Smooth muscle cell (in vitro differentiated cells): Measurements from ENCODE around the gene PTPRD. TPM values are rescaled to one million over a fixed set of nuclear protein-coding genes. Genes with fewer than 3 reads are reported as not detected.

ENCODE experiments used
- DNase-seq: peaks from one replicate; lab custom pipeline; 2025; ENCODE audit not compliant: unreplicated experiment; lab: John Stamatoyannopoulos, UW
- H2AFZ ChIP-seq: fragments of 200-600 bp; sonication (generic); 2 replicates; pipeline ENCODE4 v1.6.0; 2016; ENCODE audit warnings: antibody characterized with exemption, low read depth, mild to moderate bottlenecking
- H3F3A ChIP-seq: fragments of 200-600 bp; sonication (generic); 2 replicates; pipeline ENCODE4 v1.6.0; 2017; ENCODE audit warnings: antibody characterized with exemption, low read depth
- H3K27ac ChIP-seq: fragments of 200-600 bp; sonication (generic); 2 replicates; pipeline ENCODE4 v1.5.1; 2016; ENCODE audit warnings: low read depth, mild to moderate bottlenecking
- H3K27me3 ChIP-seq: fragments of 200-600 bp; sonication (generic); 2 replicates; pipeline ENCODE4 v1.6.1; 2016; ENCODE audit warnings: low read depth, mild to moderate bottlenecking
- H3K36me3 ChIP-seq: fragments of 200-600 bp; sonication (generic); 2 replicates; pipeline ENCODE4 v1.5.1; 2016; ENCODE audit warnings: low read depth
- H3K4me1 ChIP-seq: fragments of 200-600 bp; sonication (generic); 2 replicates; pipeline ENCODE4 v1.5.1; 2016; ENCODE audit warnings: low read depth
- H3K4me2 ChIP-seq: fragments of 200-600 bp; sonication (generic); 2 replicates; pipeline ENCODE4 v1.6.0; 2016; ENCODE audit warnings: mild to moderate bottlenecking
- H3K4me3 ChIP-seq: fragments of 200-600 bp; sonication (generic); 2 replicates; pipeline ENCODE4 v1.5.1; 2016; ENCODE audit warnings: mild to moderate bottlenecking
- H3K79me2 ChIP-seq: fragments of 200-600 bp; sonication (generic); 2 replicates; pipeline ENCODE4 v1.6.0; 2016; ENCODE audit warnings: low read depth, mild to moderate bottlenecking
- H3K9ac ChIP-seq: fragments of 200-600 bp; sonication (generic); 2 replicates; pipeline ENCODE4 v1.6.0; 2016; ENCODE audit warnings: low read depth
- H3K9me3 ChIP-seq: fragments of 200-600 bp; sonication (generic); replicated peaks from 2 replicates; pipeline ENCODE4 v1.5.1; 2016; ENCODE audit warnings: low read depth
- H4K20me1 ChIP-seq: fragments of 200-600 bp; sonication (generic); 2 replicates; pipeline ENCODE4 v1.6.0; 2016; ENCODE audit warnings: low read depth
- CTCF ChIP-seq: fragments of 200-600 bp; sonication (generic); IDR thresholded peaks from 2 replicates; pipeline ENCODE4 v1.5.1; 2017; ENCODE audit warnings: borderline replicate concordance, mild to moderate bottlenecking, antibody characterized with exemption; ENCODE audit not compliant: insufficient read depth, poor library complexity, severe bottlenecking
- WGBS: methylation state at CpG from one replicate; pipeline ENCODE4 v1.1.7; 2016; ENCODE audit warnings: low lambda C conversion rate; 5-methylcytosine and 5-hydroxymethylcytosine counted together
- polyA plus RNA-seq: library from polyadenylated mRNA; unstranded; fragments of >200 nt; fragmentation: Nextera tagmentation; extraction: Ambion mirVana; gene quantifications from 2 replicates; pipeline ENCODE4 v1.2.1, GENCODE V29; 2016
- total RNA-seq: library from RNA; depleted of rRNA; stranded (reverse); fragments of >200 nt; gene quantifications from 2 replicates; pipeline ENCODE4 v1.2.3, GENCODE V29; 2014

Gene PTPRD
- total and polyA plus RNA-seq, 2 experiments from 2014 or later = 6.5 to 61.0 TPM

GRCh38 chr9:8855046-8855445 is 1757.8 kb downstream of the PTPRD start:
- H3K9ac ChIP-seq = no peak overlapping the region
- DNase-seq = no peak
- H2AFZ ChIP-seq = no peak overlapping the region
- WGBS = 36% methylated on average over 1 of the region's 1 CpG
- H3K79me2 ChIP-seq = peaks cover 64% of the 10 kb centered on the region
- H3F3A ChIP-seq = peaks cover 5% of the 10 kb centered on the region
- H3K9me3 ChIP-seq = no peaks in the 10 kb centered on the region
- peak overlapping the region; percentile 100 for H3K4me2 ChIP-seq
- no peaks in the 10 kb centered on the region for H3K27me3 ChIP-seq
- no peaks in the 10 kb centered on the region for H4K20me1 ChIP-seq
- peaks cover 39% of the 10 kb centered on the region for H3K4me1 ChIP-seq
- no peak overlapping the region for H3K27ac ChIP-seq
- H3K4me3 ChIP-seq = peak overlapping the region; percentile 70
- TF ChIP-seq CTCF = peak; percentile 39
- no peaks in the 10 kb centered on the region for H3K36me3 ChIP-seq

GRCh38 chr9:8852301-8852864 is 1760.4 kb downstream of the PTPRD start:
- DNase-seq = no peak
- H3F3A ChIP-seq = no peaks in the 10 kb centered on the region
- H3K4me2 ChIP-seq = no peak overlapping the region
- no peaks in the 10 kb centered on the region for H4K20me1 ChIP-seq
- no peak overlapping the region for H3K4me3 ChIP-seq
- H2AFZ ChIP-seq = no peak overlapping the region
- peaks cover 84% of the 10 kb centered on the region for H3K79me2 ChIP-seq
- 70% methylated on average over 4 of the region's 4 CpGs for WGBS
- no peak for TF ChIP-seq CTCF
- peaks cover 25% of the 10 kb centered on the region for H3K4me1 ChIP-seq
- no peak overlapping the region for H3K9ac ChIP-seq
- H3K27ac ChIP-seq = no peak overlapping the region
- H3K27me3 ChIP-seq = no peaks in the 10 kb centered on the region
- no peaks in the 10 kb centered on the region for H3K9me3 ChIP-seq
- H3K36me3 ChIP-seq = no peaks in the 10 kb centered on the region

- Histone ChIP-seq H3K36me3 (no peaks in the 10 kb centered on the region), H3F3A (no peaks in the 10 kb centered on the region), H2AFZ (no peak overlapping the region), H3K9ac (no peak overlapping the region), H4K20me1 (no peaks in the 10 kb centered on the region), H3K27ac (no peak overlapping the region), H3K79me2 (peaks cover 87% of the 10 kb centered on the region), H3K4me1 (peaks cover 17% of the 10 kb centered on the region), H3K4me2 (no peak overlapping the region), H3K27me3 (no peaks in the 10 kb centered on the region), H3K4me3 (no peak overlapping the region), H3K9me3 (no peaks in the 10 kb centered on the region)
- TF ChIP-seq CTCF = no peak
- no peak for DNase-seq
Observed at GRCh38 chr9:8850914-8851313, 1761.9 kb downstream of the PTPRD start.

- no peaks in the 10 kb centered on the region for H4K20me1 ChIP-seq
- 90% methylated on average over 3 of the region's 3 CpGs for WGBS
- no peaks in the 10 kb centered on the region for H3K9me3 ChIP-seq
Observed at GRCh38 chr9:8845808-8846207, 1767.0 kb downstream of the PTPRD start.

More at GRCh38 chr9:8845808-8846207, 1767.0 kb downstream of the PTPRD start:
- Histone ChIP-seq H3K36me3 (no peaks in the 10 kb centered on the region), H3F3A (no peaks in the 10 kb centered on the region), H3K79me2 (peaks cover 67% of the 10 kb centered on the region), H3K27ac (no peak overlapping the region), H3K4me1 (peaks cover 8% of the 10 kb centered on the region), H3K4me3 (no peak overlapping the region), H2AFZ (no peak overlapping the region), H3K27me3 (no peaks in the 10 kb centered on the region), H3K4me2 (no peak overlapping the region), H3K9ac (no peak overlapping the region)
- no peak for TF ChIP-seq CTCF
- DNase-seq = no peak
